ENCODE measurements around the gene ARMCX5. TPM values are rescaled to one million over a fixed set of nuclear protein-coding genes. Genes with fewer than 3 reads are reported as not detected.

Gene ARMCX5
- total RNA-seq (10 to 100 TPM in 3 of 5 experiments, 1 to 10 TPM in 2; 8.2 to 13.1 (median 12.3) TPM), polyA plus RNA-seq (10 to 100 TPM; 13.0 to 14.6 TPM), total RNA-seq (12.9 reads per million, percentile 41 among the genes with 10 or more reads in this experiment)

- Mint-ChIP-seq H3K4me3 (peak within 1 kb of the TSS; percentile 83 to 99 (median 96)), H3K9me3 (peaks cover 0 to 3% (median 0%) of the 10 kb centered on the region in 11 donors), H3K27ac (peak within 1 kb of the TSS; percentile 92 to 99 (median 97)), H3K27me3 (no peaks in the 10 kb centered on the region), H3K4me1 (peaks cover 0 to 53% (median 39%) of the 10 kb centered on the region in 7 donors), H3K36me3 (peaks cover 0 to 16% (median 10%) of the 10 kb centered on the region in 5 donors)
- Histone ChIP-seq H3K4me3 (ENCODE audit: low read length) (peak within 1 kb of the TSS; percentile 98), H3K27me3 (ENCODE audit: control insufficient read depth in 2 of 2, insufficient read depth in 2 of 2, low read length in 2 of 2) (no peaks in the 10 kb centered on the region), H3K4me1 (ENCODE audit: control insufficient read depth in 2 of 2, insufficient read depth in 2 of 2, low read length in 2 of 2) (peaks cover 2 to 3% of the 10 kb centered on the region in 2 donors), H3K36me3 (ENCODE audit: control insufficient read depth in 2 of 3, insufficient read depth in 3 of 3, low read length in 3 of 3) (peaks cover 0 to 5% (median 0%) of the 10 kb centered on the region in 3 experiments), H3K27ac (ENCODE audit: low read depth, low read length) (peak within 1 kb of the TSS; percentile 79), H3K9me3 (ENCODE audit: control insufficient read depth in 2 of 3, low read length in 3 of 3) (no peaks in the 10 kb centered on the region)
- DNase-seq (peak; percentile 26 to 82 (median 74)), ATAC-seq (peak; percentile 93)
- ChIA-PET POLR2A (interaction anchor here (0.6 to 3.1 kb wide), 7 partner anchors 24 to 211 kb away, joined by 3 to 22 read pairs (median 3); partner anchors contain the start of genes GPRASP1 and GPRASP3), CTCF (interaction anchor here (0.6 kb wide), 1 partner anchor 49 kb away, joined by 4 read pairs; no protein-coding TSS in a partner anchor)
- intact Hi-C loops (cut with micrococcal nuclease) = loop anchor here (1.0 to 5.0 kb wide), 9 partner anchors 51 to 1772 kb away; partner anchors contain the start of genes GPRASP1 (in 2 of the 2), GPRASP2 (in 1 of the 2), TMSB15A (in 1 of the 2) and ZMAT1 (in 1 of the 2)
Measured at GRCh38 chrX:102599084-102599950, at the start of gene ARMCX5. Gene ARMCX5, plus strand, starts transcription at chrX:102599515. Its CDS starts 2,627 bp downstream, at chrX:102602142.

GRCh38 chrX:102558607-102559006 lies 40.7 kb upstream of the ARMCX5 start:
- intact Hi-C loops (cut with micrococcal nuclease) = no loop called here
- Mint-ChIP-seq H3K4me1 (no peaks in the 10 kb centered on the region), H3K27ac (no peak overlapping the region), H3K27me3 (no peaks in the 10 kb centered on the region), H3K4me3 (no peak overlapping the region), H3K36me3 (no peaks in the 10 kb centered on the region), H3K9me3 (no peaks in the 10 kb centered on the region)
- Histone ChIP-seq H3K4me1 (ENCODE audit: control insufficient read depth in 2 of 2, insufficient read depth in 2 of 2, low read length in 2 of 2) (no peaks in the 10 kb centered on the region), H3K27ac (ENCODE audit: low read depth, low read length) (no peak overlapping the region), H3K4me3 (ENCODE audit: low read length) (no peak overlapping the region), H3K36me3 (ENCODE audit: control insufficient read depth in 2 of 3, insufficient read depth in 3 of 3, low read length in 3 of 3) (no peaks in the 10 kb centered on the region), H3K9me3 (ENCODE audit: control insufficient read depth in 2 of 3, low read length in 3 of 3) (no peaks in the 10 kb centered on the region), H3K27me3 (ENCODE audit: control insufficient read depth in 2 of 2, insufficient read depth in 2 of 2, low read length in 2 of 2) (no peaks in the 10 kb centered on the region)
- ATAC-seq = no peak
- DNase-seq = no peak
- POLR2A ChIA-PET = no interaction called here
- CTCF ChIA-PET = no interaction called here

GRCh38 chrX:102560423-102561068 lies 38.8 kb upstream of the ARMCX5 start:
- no peaks in the 10 kb centered on the region for H3K9me3 Mint-ChIP-seq
- H3K27me3 Mint-ChIP-seq = no peaks in the 10 kb centered on the region
- intact Hi-C loops (cut with micrococcal nuclease) = no loop called here
- Histone ChIP-seq H3K9me3 (ENCODE audit: control insufficient read depth in 2 of 3, low read length in 3 of 3) (no peaks in the 10 kb centered on the region), H3K27me3 (ENCODE audit: control insufficient read depth in 2 of 2, insufficient read depth in 2 of 2, low read length in 2 of 2) (no peaks in the 10 kb centered on the region), H3K36me3 (ENCODE audit: control insufficient read depth in 2 of 3, insufficient read depth in 3 of 3, low read length in 3 of 3) (no peaks in the 10 kb centered on the region), H3K4me1 (ENCODE audit: control insufficient read depth in 2 of 2, insufficient read depth in 2 of 2, low read length in 2 of 2) (no peaks in the 10 kb centered on the region), H3K27ac (ENCODE audit: low read depth, low read length) (no peak overlapping the region), H3K4me3 (ENCODE audit: low read length) (no peak overlapping the region)
- H3K36me3 Mint-ChIP-seq = no peaks in the 10 kb centered on the region
- ChIA-PET CTCF (no interaction called here), POLR2A (no interaction called here)
- no peak overlapping the region for H3K27ac Mint-ChIP-seq
- no peak overlapping the region for H3K4me3 Mint-ChIP-seq
- no peak for DNase-seq
- H3K4me1 Mint-ChIP-seq = no peaks in the 10 kb centered on the region
- no peak for ATAC-seq

GRCh38 chrX:102580891-102581290 lies 18.4 kb upstream of the ARMCX5 start:
- H3K27ac ChIP-seq (ENCODE audit: low read depth, low read length) = no peak overlapping the region
- H3K4me1 Mint-ChIP-seq = no peaks in the 10 kb centered on the region

GRCh38 chrX:102593367-102593766 lies 5.9 kb upstream of the ARMCX5 start:
- intact Hi-C loops (cut with micrococcal nuclease) = no loop called here
- H3K4me3 ChIP-seq (ENCODE audit: low read length) = no peak overlapping the region
- no peaks in the 10 kb centered on the region for H3K4me1 ChIP-seq (ENCODE audit: control insufficient read depth in 2 of 2, insufficient read depth in 2 of 2, low read length in 2 of 2)
- no peak for ATAC-seq
- H3K36me3 Mint-ChIP-seq = no peaks in the 10 kb centered on the region
- POLR2A ChIA-PET = no interaction called here
- H3K27me3 ChIP-seq (ENCODE audit: control insufficient read depth in 2 of 2, insufficient read depth in 2 of 2, low read length in 2 of 2) = no peaks in the 10 kb centered on the region
- CTCF ChIA-PET = no interaction called here
- peaks cover 0 to 2% (median 0%) of the 10 kb centered on the region in 11 donors for H3K9me3 Mint-ChIP-seq
- no peaks in the 10 kb centered on the region for H3K36me3 ChIP-seq (ENCODE audit: control insufficient read depth in 2 of 3, insufficient read depth in 3 of 3, low read length in 3 of 3)
- H3K4me3 Mint-ChIP-seq = no peak overlapping the region
- H3K9me3 ChIP-seq (ENCODE audit: control insufficient read depth in 2 of 3, low read length in 3 of 3) = no peaks in the 10 kb centered on the region
- peaks cover 0 to 11% (median 7%) of the 10 kb centered on the region in 5 donors for H3K27me3 Mint-ChIP-seq
- no peak overlapping the region for H3K27ac Mint-ChIP-seq
- DNase-seq = no peak
- H3K4me1 Mint-ChIP-seq = peaks cover 0 to 14% (median 2%) of the 10 kb centered on the region in 7 donors
- H3K27ac ChIP-seq (ENCODE audit: low read depth, low read length) = no peak overlapping the region

More at GRCh38 chrX:102580891-102581290, 18.4 kb upstream of the ARMCX5 start:
- DNase-seq (no peak), ATAC-seq (no peak)
- Histone ChIP-seq H3K27me3 (ENCODE audit: control insufficient read depth in 2 of 2, insufficient read depth in 2 of 2, low read length in 2 of 2) (no peaks in the 10 kb centered on the region), H3K9me3 (ENCODE audit: control insufficient read depth in 2 of 3, low read length in 3 of 3) (no peaks in the 10 kb centered on the region), H3K4me1 (ENCODE audit: control insufficient read depth in 2 of 2, insufficient read depth in 2 of 2, low read length in 2 of 2) (no peaks in the 10 kb centered on the region), H3K4me3 (ENCODE audit: low read length) (no peak overlapping the region), H3K36me3 (ENCODE audit: control insufficient read depth in 2 of 3, insufficient read depth in 3 of 3, low read length in 3 of 3) (no peaks in the 10 kb centered on the region)
- Mint-ChIP-seq H3K27ac (no peak overlapping the region), H3K9me3 (peaks cover 0 to 4% (median 0%) of the 10 kb centered on the region in 11 donors), H3K27me3 (peaks cover 0 to 5% (median 0%) of the 10 kb centered on the region in 5 donors), H3K4me3 (no peak overlapping the region), H3K36me3 (no peaks in the 10 kb centered on the region)
- intact Hi-C loops (cut with micrococcal nuclease) = no loop called here
- ChIA-PET CTCF (no interaction called here), POLR2A (no interaction called here)

- ChIA-PET CTCF (no interaction called here), POLR2A (interaction anchor here (1.3 to 3.1 kb wide), 3 partner anchors 51 to 117 kb away, joined by 4 to 22 read pairs (median 5); partner anchors contain the start of gene GPRASP1)
- Histone ChIP-seq H3K27ac (ENCODE audit: low read depth, low read length) (peak overlapping the region; percentile 79), H3K27me3 (ENCODE audit: control insufficient read depth in 2 of 2, insufficient read depth in 2 of 2, low read length in 2 of 2) (no peaks in the 10 kb centered on the region), H3K36me3 (ENCODE audit: control insufficient read depth in 2 of 3, insufficient read depth in 3 of 3, low read length in 3 of 3) (peaks cover 0 to 5% (median 0%) of the 10 kb centered on the region in 3 experiments), H3K4me1 (ENCODE audit: control insufficient read depth in 2 of 2, insufficient read depth in 2 of 2, low read length in 2 of 2) (peaks cover 2 to 3% of the 10 kb centered on the region in 2 donors), H3K4me3 (ENCODE audit: low read length) (peak overlapping the region; percentile 98), H3K9me3 (ENCODE audit: control insufficient read depth in 2 of 3, low read length in 3 of 3) (no peaks in the 10 kb centered on the region)
- no peaks in the 10 kb centered on the region for H3K27me3 Mint-ChIP-seq
- ATAC-seq (peak; percentile 12), DNase-seq (peak in 1 of 9 donors; percentile 3)
- H3K36me3 Mint-ChIP-seq = peaks cover 0 to 16% (median 10%) of the 10 kb centered on the region in 5 donors
- peak overlapping the region; percentile 83 to 99 (median 96) for H3K4me3 Mint-ChIP-seq
- peak overlapping the region; percentile 92 to 99 (median 97) for H3K27ac Mint-ChIP-seq
- peaks cover 0 to 3% (median 0%) of the 10 kb centered on the region in 11 donors for H3K9me3 Mint-ChIP-seq
- H3K4me1 Mint-ChIP-seq = peaks cover 0 to 57% (median 39%) of the 10 kb centered on the region in 7 donors
- intact Hi-C loops (cut with micrococcal nuclease) = loop anchor here (1.0 to 5.0 kb wide), 11 partner anchors 51 to 1773 kb away; partner anchors contain the start of genes GPRASP1 (in 2 of the 2), BEX5 (in 1 of the 2), GPRASP2 (in 1 of the 2) and TMSB15A (in 1 of the 2)
Measured at GRCh38 chrX:102599951-102600579, 750 bp downstream of the ARMCX5 start.

Measured in naive thymus-derived CD4-positive, alpha-beta T cell (primary cell).